ENCODE data around the gene LDLRAD4.

The LDLRAD4 gene

GRCh38 chr18:13620206-13620672 lies 401.7 kb downstream of the LDLRAD4 start:
- peaks cover 28% of the 10 kb centered on the region for H3K4me1 Mint-ChIP-seq
- H3K36me3 Mint-ChIP-seq, result no peaks in the 10 kb centered on the region
- CTCF ChIA-PET, result interaction anchor here (1.2 kb wide), 1 partner anchor 58 kb away, joined by 3 read pairs; no protein-coding TSS in a partner anchor
- no peaks in the 10 kb centered on the region for H3K27me3 Mint-ChIP-seq
- no peak for DNase-seq
- no peaks in the 10 kb centered on the region for H3K9me3 Mint-ChIP-seq
- H3K4me3 Mint-ChIP-seq, result no peak overlapping the region
- no peak overlapping the region for H3K27ac Mint-ChIP-seq

- Mint-ChIP-seq H3K36me3 (no peaks in the 10 kb centered on the region), H3K4me1 (peaks cover 21% of the 10 kb centered on the region), H3K9me3 (no peaks in the 10 kb centered on the region), H3K27me3 (no peaks in the 10 kb centered on the region), H3K27ac (no peak overlapping the region), H3K4me3 (no peak overlapping the region)
- CTCF ChIA-PET, result interaction anchor here (0.9 to 1.2 kb wide), 2 partner anchors 9 to 58 kb away, joined by 3 read pairs; no protein-coding TSS in a partner anchor
- no peak for DNase-seq
Measured at GRCh38 chr18:13620818-13621445, 402.4 kb downstream of the LDLRAD4 start.

GRCh38 chr18:13621446-13621849 lies 402.9 kb downstream of the LDLRAD4 start:
- H3K4me3 Mint-ChIP-seq, result no peak overlapping the region
- CTCF ChIA-PET, result interaction anchor here (0.9 to 1.2 kb wide), 2 partner anchors 8 to 59 kb away, joined by 3 read pairs; no protein-coding TSS in a partner anchor
- no peaks in the 10 kb centered on the region for H3K9me3 Mint-ChIP-seq
- no peak for DNase-seq
- peaks cover 17% of the 10 kb centered on the region for H3K4me1 Mint-ChIP-seq
- H3K27ac Mint-ChIP-seq, result peak overlapping the region; percentile 49
- H3K27me3 Mint-ChIP-seq, result no peaks in the 10 kb centered on the region
- peaks cover 3% of the 10 kb centered on the region for H3K36me3 Mint-ChIP-seq

- no peak for DNase-seq
- Mint-ChIP-seq H3K4me1 (peaks cover 13% of the 10 kb centered on the region), H3K27ac (peak overlapping the region; percentile 49), H3K9me3 (no peaks in the 10 kb centered on the region), H3K4me3 (no peak overlapping the region), H3K36me3 (peaks cover 3% of the 10 kb centered on the region), H3K27me3 (no peaks in the 10 kb centered on the region)
- CTCF ChIA-PET, result interaction anchor here (1.9 kb wide), 1 partner anchor 64 kb away, joined by 7 read pairs; no protein-coding TSS in a partner anchor
Measured at GRCh38 chr18:13621886-13622619, 403.5 kb downstream of the LDLRAD4 start.

- no peak overlapping the region for H3K27ac Mint-ChIP-seq
- H3K9me3 Mint-ChIP-seq, result no peaks in the 10 kb centered on the region
- peaks cover 3% of the 10 kb centered on the region for H3K36me3 Mint-ChIP-seq
- H3K27me3 Mint-ChIP-seq, result no peaks in the 10 kb centered on the region
- no peak for DNase-seq
- peaks cover 9% of the 10 kb centered on the region for H3K4me1 Mint-ChIP-seq
- CTCF ChIA-PET, result interaction anchor here (1.2 to 1.9 kb wide), 2 partner anchors 11 to 65 kb away, joined by 3 to 7 read pairs; no protein-coding TSS in a partner anchor
- H3K4me3 Mint-ChIP-seq, result no peak overlapping the region
Measured at GRCh38 chr18:13622751-13623150, 404.2 kb downstream of the LDLRAD4 start.

- Mint-ChIP-seq H3K27me3 (no peaks in the 10 kb centered on the region), H3K9me3 (no peaks in the 10 kb centered on the region), H3K4me3 (no peak overlapping the region), H3K4me1 (peaks cover 6% of the 10 kb centered on the region), H3K36me3 (peaks cover 3% of the 10 kb centered on the region), H3K27ac (no peak overlapping the region)
- DNase-seq, result no peak
- CTCF ChIA-PET, result interaction anchor here (1.2 to 1.9 kb wide), 2 partner anchors 11 to 65 kb away, joined by 3 to 7 read pairs; no protein-coding TSS in a partner anchor
Measured at GRCh38 chr18:13623348-13623747, 404.8 kb downstream of the LDLRAD4 start.

GRCh38 chr18:13623871-13624270 lies 405.3 kb downstream of the LDLRAD4 start:
- Mint-ChIP-seq H3K9me3 (no peaks in the 10 kb centered on the region), H3K4me3 (no peak overlapping the region), H3K36me3 (peaks cover 3% of the 10 kb centered on the region), H3K4me1 (peaks cover 7% of the 10 kb centered on the region), H3K27me3 (no peaks in the 10 kb centered on the region), H3K27ac (no peak overlapping the region)
- CTCF ChIA-PET, result interaction anchor here (1.2 to 1.9 kb wide), 2 partner anchors 10 to 66 kb away, joined by 3 to 7 read pairs; no protein-coding TSS in a partner anchor
- no peak for DNase-seq

GRCh38 chr18:13624563-13625237 lies 406.1 kb downstream of the LDLRAD4 start:
- H3K9me3 Mint-ChIP-seq, result no peaks in the 10 kb centered on the region
- no peak overlapping the region for H3K27ac Mint-ChIP-seq
- CTCF ChIA-PET, result interaction anchor here (3.2 kb wide), 1 partner anchor 66 kb away, joined by 18 read pairs; no protein-coding TSS in a partner anchor
- peaks cover 7% of the 10 kb centered on the region for H3K4me1 Mint-ChIP-seq
- peaks cover 3% of the 10 kb centered on the region for H3K36me3 Mint-ChIP-seq
- no peak for DNase-seq
- H3K27me3 Mint-ChIP-seq, result no peaks in the 10 kb centered on the region
- H3K4me3 Mint-ChIP-seq, result no peak overlapping the region

GRCh38 chr18:13625355-13625754 lies 406.8 kb downstream of the LDLRAD4 start:
- CTCF ChIA-PET, result interaction anchor here (0.6 to 3.2 kb wide), 4 partner anchors 19 to 466 kb away, joined by 3 to 18 read pairs (median 5); no protein-coding TSS in a partner anchor
- Mint-ChIP-seq H3K9me3 (no peaks in the 10 kb centered on the region), H3K27ac (no peak overlapping the region), H3K36me3 (peaks cover 5% of the 10 kb centered on the region), H3K4me1 (peaks cover 13% of the 10 kb centered on the region), H3K4me3 (no peak overlapping the region), H3K27me3 (no peaks in the 10 kb centered on the region)
- DNase-seq, result no peak

GRCh38 chr18:13625843-13626543 lies 407.4 kb downstream of the LDLRAD4 start:
- no peak overlapping the region for H3K27ac Mint-ChIP-seq
- H3K4me3 Mint-ChIP-seq, result no peak overlapping the region
- CTCF ChIA-PET, result interaction anchor here (0.6 to 3.2 kb wide), 4 partner anchors 19 to 467 kb away, joined by 3 to 18 read pairs (median 5); no protein-coding TSS in a partner anchor
- peaks cover 5% of the 10 kb centered on the region for H3K36me3 Mint-ChIP-seq
- no peak for DNase-seq
- H3K4me1 Mint-ChIP-seq, result peaks cover 13% of the 10 kb centered on the region
- H3K27me3 Mint-ChIP-seq, result no peaks in the 10 kb centered on the region
- H3K9me3 Mint-ChIP-seq, result no peaks in the 10 kb centered on the region

- Mint-ChIP-seq H3K36me3 (peaks cover 5% of the 10 kb centered on the region), H3K4me1 (peaks cover 13% of the 10 kb centered on the region), H3K27me3 (no peaks in the 10 kb centered on the region), H3K4me3 (no peak overlapping the region), H3K27ac (no peak overlapping the region), H3K9me3 (no peaks in the 10 kb centered on the region)
- DNase-seq, result no peak
- CTCF ChIA-PET, result interaction anchor here (1.2 to 3.2 kb wide), 3 partner anchors 68 to 467 kb away, joined by 3 to 18 read pairs (median 7); no protein-coding TSS in a partner anchor
Measured at GRCh38 chr18:13626544-13626908, 408.0 kb downstream of the LDLRAD4 start.

GRCh38 chr18:13627639-13628038 lies 409.1 kb downstream of the LDLRAD4 start:
- H3K27ac Mint-ChIP-seq, result no peak overlapping the region
- peaks cover 13% of the 10 kb centered on the region for H3K4me1 Mint-ChIP-seq
- CTCF ChIA-PET, result interaction anchor here (3.2 kb wide), 1 partner anchor 69 kb away, joined by 18 read pairs; no protein-coding TSS in a partner anchor
- H3K27me3 Mint-ChIP-seq, result no peaks in the 10 kb centered on the region
- peaks cover 6% of the 10 kb centered on the region for H3K36me3 Mint-ChIP-seq
- H3K9me3 Mint-ChIP-seq, result peaks cover 2% of the 10 kb centered on the region
- no peak for DNase-seq
- no peak overlapping the region for H3K4me3 Mint-ChIP-seq

- peaks cover 13% of the 10 kb centered on the region for H3K4me1 Mint-ChIP-seq
- H3K4me3 Mint-ChIP-seq, result no peak overlapping the region
- peaks cover 2% of the 10 kb centered on the region for H3K9me3 Mint-ChIP-seq
- no peaks in the 10 kb centered on the region for H3K27me3 Mint-ChIP-seq
- no peak for DNase-seq
- peaks cover 6% of the 10 kb centered on the region for H3K36me3 Mint-ChIP-seq
- CTCF ChIA-PET, result interaction anchor here (1.0 to 3.6 kb wide), 3 partner anchors 70 to 468 kb away, joined by 3 to 67 read pairs (median 29); no protein-coding TSS in a partner anchor
- no peak overlapping the region for H3K27ac Mint-ChIP-seq
Measured at GRCh38 chr18:13628211-13628610, 409.7 kb downstream of the LDLRAD4 start.

Measured in activated naive CD4-positive, alpha-beta T cell treated with anti-CD3 and anti-CD28 coated beads, Interleukin-2, amount 10 ng/mL, durations not matched to agents 7 days and 5 days (primary cell).